ENCODE data around the gene MMD2.

GRCh38 chr7:4878336-4879335, 80.4 kb downstream of the MMD2 start:
- TF ChIP-seq, protein P1, sequence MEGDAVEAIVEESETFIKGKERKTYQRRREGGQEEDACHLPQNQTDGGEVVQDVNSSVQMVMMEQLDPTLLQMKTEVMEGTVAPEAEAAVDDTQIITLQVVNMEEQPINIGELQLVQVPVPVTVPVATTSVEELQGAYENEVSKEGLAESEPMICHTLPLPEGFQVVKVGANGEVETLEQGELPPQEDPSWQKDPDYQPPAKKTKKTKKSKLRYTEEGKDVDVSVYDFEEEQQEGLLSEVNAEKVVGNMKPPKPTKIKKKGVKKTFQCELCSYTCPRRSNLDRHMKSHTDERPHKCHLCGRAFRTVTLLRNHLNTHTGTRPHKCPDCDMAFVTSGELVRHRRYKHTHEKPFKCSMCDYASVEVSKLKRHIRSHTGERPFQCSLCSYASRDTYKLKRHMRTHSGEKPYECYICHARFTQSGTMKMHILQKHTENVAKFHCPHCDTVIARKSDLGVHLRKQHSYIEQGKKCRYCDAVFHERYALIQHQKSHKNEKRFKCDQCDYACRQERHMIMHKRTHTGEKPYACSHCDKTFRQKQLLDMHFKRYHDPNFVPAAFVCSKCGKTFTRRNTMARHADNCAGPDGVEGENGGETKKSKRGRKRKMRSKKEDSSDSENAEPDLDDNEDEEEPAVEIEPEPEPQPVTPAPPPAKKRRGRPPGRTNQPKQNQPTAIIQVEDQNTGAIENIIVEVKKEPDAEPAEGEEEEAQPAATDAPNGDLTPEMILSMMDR (IDR thresholded peaks at IDR 0.05; ENCODE audit: low read length), result no peak
- TF ChIP-seq EZH2phosphoT487 (IDR thresholded peaks at IDR 0.05; ENCODE audit: low read length), result no peak
